ENCODE data around the gene FAM83B.
"Not testable (repeated sequence)": the region's sequence is repeated elsewhere in the genome, so short reads cannot be mapped to it uniquely, and the experiment has no call there.

FAM83B gene

DNA sequence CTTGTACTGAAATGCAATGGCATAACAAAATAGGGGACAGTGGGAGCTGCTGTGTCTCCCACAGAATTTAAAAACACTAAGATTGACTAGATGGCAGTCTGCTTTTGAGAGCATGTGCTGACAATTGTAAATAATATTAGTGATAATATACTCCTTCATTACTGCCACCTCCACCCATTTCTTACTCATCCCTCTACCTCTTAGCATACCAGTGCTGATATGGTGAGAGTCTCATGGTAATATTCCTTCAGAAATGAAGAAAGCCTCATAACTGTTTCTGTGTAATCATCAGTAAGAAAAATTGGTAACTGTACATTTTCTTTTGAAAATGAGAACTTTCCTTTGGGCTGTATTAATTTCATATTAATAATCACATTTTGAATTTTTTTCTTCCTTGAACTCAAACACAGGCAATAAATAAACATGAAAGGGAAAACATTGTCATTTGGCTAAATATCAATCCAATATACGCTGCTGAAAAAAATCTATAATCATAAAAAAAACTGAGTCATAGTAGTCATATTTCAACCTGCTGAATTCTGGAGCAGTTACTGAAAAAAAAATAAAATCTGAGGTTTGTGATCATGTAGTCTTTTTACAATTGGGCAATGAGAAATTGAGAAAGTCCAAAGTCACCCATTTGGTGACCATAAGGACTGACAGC, 34.6 kb downstream of the FAM83B start:
- H3K27me3 ChIP-seq (ENCODE audit: insufficient read depth, poor library complexity, severe bottlenecking) = no peaks in the 10 kb centered on the region
- TF ChIP-seq, protein P1, sequence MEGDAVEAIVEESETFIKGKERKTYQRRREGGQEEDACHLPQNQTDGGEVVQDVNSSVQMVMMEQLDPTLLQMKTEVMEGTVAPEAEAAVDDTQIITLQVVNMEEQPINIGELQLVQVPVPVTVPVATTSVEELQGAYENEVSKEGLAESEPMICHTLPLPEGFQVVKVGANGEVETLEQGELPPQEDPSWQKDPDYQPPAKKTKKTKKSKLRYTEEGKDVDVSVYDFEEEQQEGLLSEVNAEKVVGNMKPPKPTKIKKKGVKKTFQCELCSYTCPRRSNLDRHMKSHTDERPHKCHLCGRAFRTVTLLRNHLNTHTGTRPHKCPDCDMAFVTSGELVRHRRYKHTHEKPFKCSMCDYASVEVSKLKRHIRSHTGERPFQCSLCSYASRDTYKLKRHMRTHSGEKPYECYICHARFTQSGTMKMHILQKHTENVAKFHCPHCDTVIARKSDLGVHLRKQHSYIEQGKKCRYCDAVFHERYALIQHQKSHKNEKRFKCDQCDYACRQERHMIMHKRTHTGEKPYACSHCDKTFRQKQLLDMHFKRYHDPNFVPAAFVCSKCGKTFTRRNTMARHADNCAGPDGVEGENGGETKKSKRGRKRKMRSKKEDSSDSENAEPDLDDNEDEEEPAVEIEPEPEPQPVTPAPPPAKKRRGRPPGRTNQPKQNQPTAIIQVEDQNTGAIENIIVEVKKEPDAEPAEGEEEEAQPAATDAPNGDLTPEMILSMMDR (IDR thresholded peaks at IDR 0.05; ENCODE audit: poor library complexity, severe bottlenecking) = no peak
- H3K4me3 ChIP-seq (ENCODE audit: severe bottlenecking) = no peak overlapping the region
- H3K36me3 ChIP-seq (ENCODE audit: low read depth) = peaks cover 10% of the 10 kb centered on the region
- no peak for DNase-seq (ENCODE audit: low spot score)
- peak overlapping the region; percentile 36 for H3K27ac ChIP-seq (ENCODE audit: poor library complexity, severe bottlenecking)
- no peak for ATAC-seq (ENCODE audit: low read depth)
- peaks cover 33% of the 10 kb centered on the region for H3K4me1 ChIP-seq (ENCODE audit: insufficient read depth, poor library complexity, severe bottlenecking)
- no peaks in the 10 kb centered on the region for H3K9me3 ChIP-seq (ENCODE audit: severe bottlenecking)

DNA sequence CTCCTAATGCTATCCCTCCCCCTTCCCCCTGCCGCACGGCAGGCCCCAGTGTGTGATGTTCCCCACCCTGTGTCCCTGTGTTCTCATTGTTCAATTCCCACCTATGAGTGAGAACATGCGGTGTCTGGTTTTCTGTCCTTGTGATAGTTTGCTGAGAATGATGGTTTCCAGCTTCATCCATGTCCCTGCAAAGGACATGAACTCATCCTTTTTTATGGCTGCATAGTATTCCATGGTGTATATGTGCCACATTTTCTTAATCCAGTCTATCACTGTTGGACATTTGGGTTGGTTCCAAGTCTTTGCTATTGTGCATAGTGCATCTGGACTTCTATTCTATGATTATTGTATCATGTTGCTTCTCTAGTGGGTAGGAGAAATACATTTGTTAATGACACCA, 35.3 kb downstream of the FAM83B start:
- not testable (repeated sequence) for ATAC-seq (ENCODE audit: low read depth); DNase-seq (ENCODE audit: low spot score); H3K27ac ChIP-seq (ENCODE audit: poor library complexity, severe bottlenecking); H3K9me3 ChIP-seq (ENCODE audit: severe bottlenecking); H3K27me3 ChIP-seq (ENCODE audit: insufficient read depth, poor library complexity, severe bottlenecking); H3K4me3 ChIP-seq (ENCODE audit: severe bottlenecking)
- peaks cover 26% of the 10 kb centered on the region for H3K4me1 ChIP-seq (ENCODE audit: insufficient read depth, poor library complexity, severe bottlenecking)
- peaks cover 14% of the 10 kb centered on the region for H3K36me3 ChIP-seq (ENCODE audit: low read depth)

DNA sequence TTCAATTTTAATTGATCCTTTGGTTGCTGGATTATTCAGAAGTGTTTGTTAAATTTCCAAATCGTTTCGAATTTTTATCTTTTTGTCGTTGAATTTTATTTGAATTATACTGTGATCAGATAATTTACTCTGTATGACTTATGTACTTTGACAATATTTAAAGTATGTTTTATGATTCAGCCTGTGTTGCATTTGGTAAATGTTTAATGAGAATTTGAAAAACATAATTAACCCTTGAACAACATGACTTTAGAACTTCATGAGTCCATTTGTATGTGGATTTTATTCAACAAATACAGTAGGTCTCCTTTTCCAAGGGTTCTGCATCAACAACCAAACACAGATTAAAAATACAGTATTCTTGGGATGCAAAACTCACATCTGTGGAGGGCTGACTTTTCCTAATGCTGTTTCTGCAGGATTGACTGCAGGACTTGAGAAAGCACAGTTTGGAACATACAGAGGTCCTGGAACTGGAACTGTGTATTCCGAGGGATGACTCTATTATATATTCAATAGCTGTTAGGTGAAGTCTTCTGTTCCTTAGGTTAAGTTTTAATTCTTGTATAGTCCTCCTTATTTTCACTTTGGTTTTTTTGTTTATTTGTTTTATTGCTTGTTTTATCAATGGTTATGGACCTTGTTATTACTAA, 40.5 kb downstream of the FAM83B start:
- Histone ChIP-seq H3K36me3 (ENCODE audit: low read depth) (peaks cover 17% of the 10 kb centered on the region), H3K27ac (ENCODE audit: poor library complexity, severe bottlenecking) (no peak overlapping the region), H3K4me3 (ENCODE audit: severe bottlenecking) (no peak overlapping the region), H3K9me3 (ENCODE audit: severe bottlenecking) (no peaks in the 10 kb centered on the region), H3K27me3 (ENCODE audit: insufficient read depth, poor library complexity, severe bottlenecking) (no peaks in the 10 kb centered on the region), H3K4me1 (ENCODE audit: insufficient read depth, poor library complexity, severe bottlenecking) (peaks cover 11% of the 10 kb centered on the region)
- no peak for DNase-seq (ENCODE audit: low spot score)
- ATAC-seq (ENCODE audit: low read depth) = no peak
- TF ChIP-seq, protein P1 (IDR thresholded peaks at IDR 0.05; ENCODE audit: poor library complexity, severe bottlenecking) = no peak

DNA sequence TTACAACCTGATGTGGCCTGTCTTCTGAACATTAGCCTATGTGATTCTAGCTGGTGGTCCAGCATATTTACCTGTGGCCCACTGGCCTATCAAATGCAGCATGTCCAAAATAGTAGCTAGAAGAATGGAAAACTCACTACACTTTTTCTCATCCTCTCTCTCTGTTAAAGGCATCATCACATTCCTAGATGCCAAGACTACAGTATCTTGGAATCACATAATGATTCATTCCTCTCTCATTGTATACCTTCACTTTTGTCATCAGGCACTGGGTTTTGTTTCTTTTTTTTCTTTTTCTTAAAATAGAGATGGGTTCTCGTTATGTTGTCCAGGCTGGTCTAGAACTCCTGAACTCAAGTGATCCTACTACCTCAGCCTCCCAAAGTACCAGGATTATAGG, 45.0 kb downstream of the FAM83B start:
- H3K9me3 ChIP-seq (ENCODE audit: severe bottlenecking) = no peaks in the 10 kb centered on the region
- no peak overlapping the region for H3K4me3 ChIP-seq (ENCODE audit: severe bottlenecking)
- no peak for ATAC-seq (ENCODE audit: low read depth)
- no peak for DNase-seq (ENCODE audit: low spot score)
- peaks cover 20% of the 10 kb centered on the region for H3K4me1 ChIP-seq (ENCODE audit: insufficient read depth, poor library complexity, severe bottlenecking)
- no peak overlapping the region for H3K27ac ChIP-seq (ENCODE audit: poor library complexity, severe bottlenecking)
- H3K27me3 ChIP-seq (ENCODE audit: insufficient read depth, poor library complexity, severe bottlenecking) = no peaks in the 10 kb centered on the region
- TF ChIP-seq, protein P1 (IDR thresholded peaks at IDR 0.05; ENCODE audit: poor library complexity, severe bottlenecking) = no peak
- peaks cover 27% of the 10 kb centered on the region for H3K36me3 ChIP-seq (ENCODE audit: low read depth)

DNA sequence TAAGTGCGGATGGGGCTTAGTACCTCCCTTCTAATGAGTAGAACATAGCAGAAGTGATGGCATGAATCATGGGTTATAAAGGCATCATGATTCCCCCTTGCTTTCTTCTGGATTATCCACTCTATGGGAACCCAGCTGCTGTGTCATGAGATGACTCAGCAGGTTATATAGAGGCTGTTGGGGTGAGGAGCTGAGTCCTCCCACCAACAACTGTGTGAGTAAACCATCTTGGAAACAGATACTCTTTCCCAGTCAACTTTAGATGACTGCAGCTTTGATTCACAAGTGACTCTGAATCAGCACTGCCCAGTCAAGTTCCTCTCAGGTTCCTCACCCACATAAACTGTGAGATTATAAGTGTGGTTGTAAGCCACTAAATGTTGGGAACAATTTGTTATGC, 46.3 kb downstream of the FAM83B start:
- Histone ChIP-seq H3K4me1 (ENCODE audit: insufficient read depth, poor library complexity, severe bottlenecking) (peaks cover 20% of the 10 kb centered on the region), H3K9me3 (ENCODE audit: severe bottlenecking) (no peaks in the 10 kb centered on the region), H3K27ac (ENCODE audit: poor library complexity, severe bottlenecking) (peak overlapping the region; percentile 10), H3K36me3 (ENCODE audit: low read depth) (peaks cover 18% of the 10 kb centered on the region), H3K4me3 (ENCODE audit: severe bottlenecking) (no peak overlapping the region), H3K27me3 (ENCODE audit: insufficient read depth, poor library complexity, severe bottlenecking) (no peaks in the 10 kb centered on the region)
- TF ChIP-seq, protein P1 (IDR thresholded peaks at IDR 0.05; ENCODE audit: poor library complexity, severe bottlenecking) = no peak
- peak; percentile 88 for ATAC-seq (ENCODE audit: low read depth)
- DNase-seq (ENCODE audit: low spot score) = no peak
